HepG2 (cell line): ENCODE results near the gene ENAH. TPM values are rescaled to one million over a fixed set of nuclear protein-coding genes. Genes with fewer than 3 reads are reported as not detected.

ENCODE experiments used
- ATAD3A ChIP-seq: sonication (generic); formaldehyde crosslinking; IDR thresholded peaks from 2 replicates; pipeline ENCODE4 v1.4.0; 2020; ENCODE audit warnings: missing genetic modification reagents
- ATF4 ChIP-seq, 2 experiments: fragments of 450-650 bp in 1 of 2; sonication (generic) in 1 of 2; formaldehyde crosslinking; IDR thresholded peaks; 2 replicates each; pipeline versions ENCODE4 v1.5.0 to v1.8.0; 2020 to 2022; ENCODE audit warnings: mild to moderate bottlenecking in 1 of 2, missing genetic modification reagents in 1 of 2
- CREB3 ChIP-seq: sonication (generic); formaldehyde crosslinking; IDR thresholded peaks from 2 replicates; pipeline ENCODE4 v1.5.0; 2020; ENCODE audit warnings: missing genetic modification reagents
- CSRNP2 ChIP-seq: sonication (generic); formaldehyde crosslinking; conservative IDR thresholded peaks from 2 replicates; pipeline ENCODE4 v1.8.0; 2022; ENCODE audit warnings: low read depth, missing genetic modification reagents
- FOXM1 ChIP-seq: sonication (generic); formaldehyde crosslinking; IDR thresholded peaks from 2 replicates; pipeline ENCODE4 v1.5.0; 2020; ENCODE audit warnings: missing genetic modification reagents
- HOXD1 ChIP-seq: sonication (generic); formaldehyde crosslinking; IDR thresholded peaks from 2 replicates; pipeline ENCODE4 v1.5.0; 2020; ENCODE audit warnings: missing genetic modification reagents
- JUND ChIP-seq: sonication (generic); formaldehyde crosslinking; IDR thresholded peaks from 2 replicates; pipeline ENCODE4 v1.8.0; 2022; ENCODE audit warnings: mild to moderate bottlenecking, missing genetic modification reagents
- LRRFIP1 ChIP-seq: sonication (generic); formaldehyde crosslinking; conservative IDR thresholded peaks from 2 replicates; pipeline ENCODE4 v1.4.0; 2020; ENCODE audit warnings: missing genetic modification reagents
- NR2F1 ChIP-seq, 2 experiments: fragments of 450-650 bp in 1 of 2; formaldehyde crosslinking in 1 of 2; IDR thresholded peaks; 2 replicates each; pipeline versions ENCODE4 v1.5.0 to v1.6.1; 2016 to 2020; ENCODE audit warnings: mild to moderate bottlenecking in 1 of 2, missing compliant biosample characterization in 1 of 2, missing genetic modification reagents in 1 of 2, moderate library complexity in 1 of 2
- RNF2 ChIP-seq: fragments of 450-650 bp; conservative IDR thresholded peaks from 2 replicates; pipeline ENCODE4 v1.6.1; 2016; ENCODE audit warnings: low read depth
- RORA ChIP-seq: sonication (generic); formaldehyde crosslinking; IDR thresholded peaks from 2 replicates; pipeline ENCODE4 v1.5.0; 2020; ENCODE audit warnings: mild to moderate bottlenecking, missing genetic modification reagents, moderate library complexity
- SIN3B ChIP-seq: fragments of 150-350 bp; IDR thresholded peaks from 2 replicates; pipeline ENCODE4 v1.6.1; 2014; ENCODE audit warnings: low read length
- SP5 ChIP-seq: IDR thresholded peaks from 2 replicates; pipeline ENCODE4 v1.6.1; 2016; ENCODE audit warnings: low read depth, borderline replicate concordance
- SYNCRIP ChIP-seq: fragments of 200-400 bp; formaldehyde crosslinking; IDR thresholded peaks from 2 replicates; pipeline ENCODE4 v1.6.1; 2018; ENCODE audit warnings: mild to moderate bottlenecking, low read depth, low read length; ENCODE audit not compliant: insufficient read depth
- TAF1 ChIP-seq: sonication (generic); formaldehyde crosslinking; IDR thresholded peaks from 2 replicates; pipeline ENCODE4 v1.4.0; 2020; ENCODE audit warnings: missing genetic modification reagents
- XRCC5 ChIP-seq: fragments of 200-400 bp; formaldehyde crosslinking; optimal IDR thresholded peaks from 2 replicates; pipeline ENCODE3; 2017; ENCODE audit warnings: mild to moderate bottlenecking, low read length
- ZBTB39 ChIP-seq: sonication (generic); formaldehyde crosslinking; IDR thresholded peaks from 2 replicates; pipeline ENCODE4 v1.5.0; 2020; ENCODE audit warnings: missing genetic modification reagents
- ZNF329 ChIP-seq: sonication (generic); formaldehyde crosslinking; IDR thresholded peaks from 2 replicates; pipeline ENCODE4 v1.9.0; 2021; ENCODE audit warnings: low read depth, mild to moderate bottlenecking, missing genetic modification reagents
- ZNF562 ChIP-seq: sonication (generic); formaldehyde crosslinking; IDR thresholded peaks from 2 replicates; pipeline ENCODE4 v1.8.0; 2022; ENCODE audit warnings: missing genetic modification reagents, borderline replicate concordance
- ZNF652 ChIP-seq: IDR thresholded peaks from 2 replicates; pipeline ENCODE4 v1.6.1; 2016; ENCODE audit warnings: low read depth, borderline replicate concordance
- ZNF883 ChIP-seq: sonication (generic); formaldehyde crosslinking; IDR thresholded peaks from 2 replicates; pipeline ENCODE4 v1.5.1; 2020; ENCODE audit warnings: mild to moderate bottlenecking, missing genetic modification reagents; ENCODE audit errors: not compliant biosample characterization
- ZSCAN25 ChIP-seq: sonication (generic); formaldehyde crosslinking; IDR thresholded peaks from 2 replicates; pipeline ENCODE4 v1.8.0; 2022; ENCODE audit warnings: mild to moderate bottlenecking, missing genetic modification reagents
- polyA plus RNA-seq, 8 experiments: library from polyadenylated mRNA; depleted of rRNA in 3 of 8; stranded (reverse) in 7 of 8; unstranded in 1 of 8; fragments of >200 nt; fragmentation: Illumina TruSeq in 4 of 8; extraction: Trizol in 4 of 8; gene quantifications; 2 replicates each; pipeline versions ENCODE4 v1.2.1 to v1.2.3, GENCODE V29; 2011 to 2016; ENCODE audit warnings: low read depth in 4 of 8, missing spikeins in 1 of 8, mixed read lengths in 1 of 8; ENCODE audit not compliant: insufficient read depth in 1 of 8
- total RNA-seq, 5 experiments: library from RNA; depleted of rRNA; stranded (reverse); fragments of >200 nt; fragmentation: Illumina TruSeq; extraction: Trizol; gene quantifications; 2 replicates each; pipeline ENCODE4 v1.2.3, GENCODE V29; 2016; ENCODE audit warnings: low read depth in 1 of 5

Gene ENAH
- total and polyA plus RNA-seq, 2 of the 13 experiments (the other 11 are each of a cell fraction or from before 2014, with no cell fraction given), result 22.1 to 58.3 TPM

- no peak for TF ChIP-seq CSRNP2 (CRISPR knock-in tag)
- TF ChIP-seq XRCC5, result peak; percentile 91
- peak; percentile 81 for TF ChIP-seq ZNF883 (CRISPR knock-in tag)
- peak; percentile 61; the same call in 1 of the 2 replicates for TF ChIP-seq ZBTB39
- TF ChIP-seq RORA (CRISPR knock-in tag), result no peak
- TF ChIP-seq LRRFIP1, result no peak
- 0 out of 4 replicates have a peak, but pooled peaks of 1 of the 2 experiments have one; percentile 34 for TF ChIP-seq ATF4 (CRISPR knock-in tag; IDR thresholded peaks at IDR 0.05)
- no peak for TF ChIP-seq NR2F1 (CRISPR knock-in tag; IDR thresholded peaks at IDR 0.05)
- TF ChIP-seq RNF2, result no peak
- TF ChIP-seq ZNF329, result 0 out of 2 replicates have a peak, but pooled peaks have one; percentile 57
- TF ChIP-seq ZSCAN25 (CRISPR knock-in tag), result peak; percentile 64; the same call in 1 of the 2 replicates
- TF ChIP-seq ATAD3A, result no peak
- no peak for TF ChIP-seq HOXD1
- TF ChIP-seq TAF1 (CRISPR knock-in tag), result peak; percentile 25; the same call in 1 of the 2 replicates
- TF ChIP-seq ZNF652 (CRISPR knock-in tag), result no peak
- no peak for TF ChIP-seq CREB3 (CRISPR knock-in tag)
- TF ChIP-seq JUND (CRISPR knock-in tag), result no peak
- TF ChIP-seq SIN3B, result no peak
- no peak for TF ChIP-seq SYNCRIP
- TF ChIP-seq FOXM1 (CRISPR knock-in tag), result no peak
- no peak for TF ChIP-seq ZNF562 (CRISPR knock-in tag)
- no peak for TF ChIP-seq SP5 (CRISPR knock-in tag)
Observed at GRCh38 chr1:225474986-225475820, 177.7 kb downstream of the ENAH start (continued).
